Upper lobe of right lung (tissue), 1 donor: Measurements from ENCODE around the gene IKZF1. TPM values are rescaled to one million over a fixed set of nuclear protein-coding genes. Genes with fewer than 3 reads are reported as not detected.
A peak's percentile ranks its signal among the peaks of the same experiment; 100 is the strongest.

Source experiments
- ATAC-seq: fragments of 200-7000 bp; cut with Tn5 transposase; one replicate; pipeline ENCODE4 v1.9.1; 2020; ENCODE audit warnings: mild to moderate bottlenecking, moderate library complexity
- DNase-seq: peaks from one replicate; pipeline ENCODE4 v3.0.0-alpha.2; 2020
- H3K27ac ChIP-seq: fragments of 200-600 bp; one replicate; pipeline ENCODE4 v1.8.0; 2022
- H3K27me3 ChIP-seq: fragments of 200-600 bp; one replicate; pipeline ENCODE4 v1.8.0; 2022; ENCODE audit warnings: mild to moderate bottlenecking
- H3K36me3 ChIP-seq: fragments of 200-600 bp; one replicate; pipeline ENCODE4 v1.8.0; 2022
- H3K4me1 ChIP-seq: fragments of 200-600 bp; one replicate; pipeline ENCODE4 v1.8.0; 2022
- H3K4me3 ChIP-seq: fragments of 200-600 bp; one replicate; pipeline ENCODE4 v1.8.0; 2022; ENCODE audit warnings: mild to moderate bottlenecking
- H3K9me3 ChIP-seq: fragments of 200-600 bp; one replicate; pipeline ENCODE4 v1.8.0; 2022
- intact Hi-C: fragments of 100-400 bp; cut with DNase I; formaldehyde crosslinking; loops from one replicate; pipeline ENCODE4 v1.11.0; 2022
- total RNA-seq: library from RNA; stranded (reverse); fragmentation: NEBNext Ultra II Directional; extraction: Animal tissue kit (Norgen Biotek cat#: 25700); gene quantifications from one replicate; pipeline ENCODE4 v1.2.1, GENCODE V29; 2021
- TF ChIP-seq, protein P1 (sequence below): fragments of 200-600 bp; IDR thresholded peaks from one replicate; pipeline ENCODE4 v1.8.0; 2022; ENCODE audit warnings: antibody characterized with exemption
- donor health status: DM: no; HTN: yes; CAD: no; lungs with severe emphysema.

Gene IKZF1
- total RNA-seq, 1 donor from 2014 or later, result 41.4 TPM

DNA sequence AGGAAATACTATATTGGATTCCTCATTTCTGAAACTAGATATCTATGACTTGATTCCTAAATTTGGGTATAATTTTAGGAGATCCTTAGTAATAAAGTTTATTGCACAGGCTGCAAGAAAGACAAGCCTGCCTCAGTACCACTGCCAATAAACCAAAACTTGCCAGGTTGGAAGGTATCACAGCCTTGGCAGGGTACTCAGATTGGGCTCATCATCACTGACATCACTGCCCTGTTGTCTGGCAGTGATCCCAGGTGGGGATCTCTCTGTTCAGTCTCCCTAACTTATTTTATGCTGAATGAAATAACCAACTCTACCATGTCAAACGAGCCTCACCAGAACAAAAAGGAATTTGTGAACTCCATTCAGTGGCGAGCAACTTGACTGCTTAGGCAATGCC lies 126.8 kb downstream of the IKZF1 start:
- Histone ChIP-seq H3K27ac (no peak overlapping the region), H3K4me3 (no peak overlapping the region), H3K9me3 (no peaks in the 10 kb centered on the region), H3K4me1 (no peaks in the 10 kb centered on the region), H3K36me3 (no peaks in the 10 kb centered on the region), H3K27me3 (no peaks in the 10 kb centered on the region)
- TF ChIP-seq, protein P1, sequence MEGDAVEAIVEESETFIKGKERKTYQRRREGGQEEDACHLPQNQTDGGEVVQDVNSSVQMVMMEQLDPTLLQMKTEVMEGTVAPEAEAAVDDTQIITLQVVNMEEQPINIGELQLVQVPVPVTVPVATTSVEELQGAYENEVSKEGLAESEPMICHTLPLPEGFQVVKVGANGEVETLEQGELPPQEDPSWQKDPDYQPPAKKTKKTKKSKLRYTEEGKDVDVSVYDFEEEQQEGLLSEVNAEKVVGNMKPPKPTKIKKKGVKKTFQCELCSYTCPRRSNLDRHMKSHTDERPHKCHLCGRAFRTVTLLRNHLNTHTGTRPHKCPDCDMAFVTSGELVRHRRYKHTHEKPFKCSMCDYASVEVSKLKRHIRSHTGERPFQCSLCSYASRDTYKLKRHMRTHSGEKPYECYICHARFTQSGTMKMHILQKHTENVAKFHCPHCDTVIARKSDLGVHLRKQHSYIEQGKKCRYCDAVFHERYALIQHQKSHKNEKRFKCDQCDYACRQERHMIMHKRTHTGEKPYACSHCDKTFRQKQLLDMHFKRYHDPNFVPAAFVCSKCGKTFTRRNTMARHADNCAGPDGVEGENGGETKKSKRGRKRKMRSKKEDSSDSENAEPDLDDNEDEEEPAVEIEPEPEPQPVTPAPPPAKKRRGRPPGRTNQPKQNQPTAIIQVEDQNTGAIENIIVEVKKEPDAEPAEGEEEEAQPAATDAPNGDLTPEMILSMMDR, result no peak
- intact Hi-C loops, result no loop called here
- DNase-seq, result no peak
- no peak for ATAC-seq

DNA sequence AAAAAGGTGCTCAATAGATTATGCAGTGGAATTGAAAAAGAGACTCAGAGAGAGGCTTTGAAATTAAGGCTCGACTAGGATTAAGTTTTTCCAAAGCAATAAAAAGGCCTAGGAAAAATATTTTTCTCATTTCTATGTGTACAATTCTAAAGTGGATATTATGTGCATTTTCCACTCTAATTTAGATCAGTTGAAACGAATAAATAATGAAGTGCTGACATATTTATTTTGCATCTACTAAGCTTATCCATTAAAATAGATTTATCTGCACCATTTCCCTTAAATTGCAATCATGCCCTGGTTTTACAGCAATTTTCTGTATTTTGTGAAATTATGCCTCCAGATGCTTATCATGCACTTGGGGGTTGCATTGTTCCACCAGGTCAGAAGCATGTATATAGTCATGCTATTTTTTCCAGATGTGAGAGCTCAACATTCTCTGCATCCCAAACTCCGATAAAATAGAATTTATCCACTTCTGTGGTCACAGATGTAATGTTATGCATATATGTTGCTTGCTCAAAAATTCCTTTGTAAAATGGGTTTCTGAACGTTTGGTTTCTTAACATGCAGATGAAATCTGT lies 127.3 kb downstream of the IKZF1 start:
- DNase-seq (no peak), ATAC-seq (no peak)
- Histone ChIP-seq H3K4me1 (no peaks in the 10 kb centered on the region), H3K36me3 (no peaks in the 10 kb centered on the region), H3K27ac (no peak overlapping the region), H3K4me3 (no peak overlapping the region), H3K27me3 (no peaks in the 10 kb centered on the region), H3K9me3 (no peaks in the 10 kb centered on the region)
- intact Hi-C loops, result no loop called here
- TF ChIP-seq, protein P1, result no peak

DNA sequence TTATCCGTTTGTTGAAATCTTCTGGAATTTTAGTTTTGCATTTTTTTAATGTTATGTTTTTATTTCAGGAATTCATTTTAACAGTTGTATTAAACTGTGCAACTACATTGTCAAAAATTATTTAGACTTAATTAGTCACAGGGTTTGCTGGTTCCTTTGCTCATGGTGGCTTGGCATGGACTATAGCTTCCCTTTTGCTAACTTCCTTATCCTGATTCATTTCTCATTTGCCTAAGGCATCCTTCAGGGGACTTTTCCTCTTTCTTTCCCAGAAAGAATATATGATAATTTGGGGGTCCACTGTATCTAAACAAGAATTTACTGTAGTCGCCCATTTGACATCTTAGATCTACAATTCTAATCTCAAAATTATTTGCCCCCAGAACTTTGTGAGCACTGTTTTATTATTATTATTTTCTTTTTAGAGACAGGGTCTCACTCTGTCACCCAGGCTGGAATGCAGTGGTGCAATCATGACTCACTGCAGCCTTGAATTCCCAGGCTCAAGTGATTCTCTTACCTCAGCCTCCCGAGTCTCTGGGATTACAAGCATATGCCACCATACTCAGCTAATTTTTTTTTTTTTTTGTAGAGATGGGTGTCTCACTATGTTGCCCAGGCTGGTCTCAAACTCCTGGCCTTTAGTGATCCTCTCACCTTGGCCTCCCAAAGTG lies 131.8 kb downstream of the IKZF1 start:
- H3K27ac ChIP-seq, result no peak overlapping the region
- no peak for DNase-seq
- no peaks in the 10 kb centered on the region for H3K27me3 ChIP-seq
- intact Hi-C loops, result no loop called here
- H3K9me3 ChIP-seq, result no peaks in the 10 kb centered on the region
- TF ChIP-seq, protein P1, result no peak
- no peak for ATAC-seq
- H3K4me1 ChIP-seq, result no peaks in the 10 kb centered on the region
- H3K36me3 ChIP-seq, result no peaks in the 10 kb centered on the region
- no peak overlapping the region for H3K4me3 ChIP-seq

DNA sequence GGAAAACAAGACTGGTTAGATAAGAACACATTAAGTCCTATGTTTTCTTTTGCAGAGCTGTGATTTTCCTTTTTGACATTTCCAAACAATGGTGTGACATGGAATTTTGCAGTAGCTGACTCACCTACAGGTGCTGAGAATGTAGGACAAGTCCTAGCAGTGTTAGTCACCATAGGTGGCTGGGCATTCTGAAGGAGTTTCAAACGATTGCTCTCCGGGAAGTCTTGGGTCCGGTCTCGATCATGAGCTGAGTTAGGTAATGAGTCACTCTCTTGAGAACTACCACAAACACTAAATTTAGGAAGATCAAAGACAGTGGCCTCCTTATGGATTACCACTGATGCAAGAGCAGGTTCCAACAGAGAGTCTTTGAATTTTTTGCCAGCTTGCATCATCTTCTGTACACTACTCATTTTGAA lies 142.0 kb downstream of the IKZF1 start:
- ATAC-seq (peak; percentile 62), DNase-seq (no peak)
- H3K4me3 ChIP-seq, result no peak overlapping the region
- H3K27ac ChIP-seq, result no peak overlapping the region
- peaks cover 34% of the 10 kb centered on the region for H3K36me3 ChIP-seq
- H3K9me3 ChIP-seq, result no peaks in the 10 kb centered on the region
- TF ChIP-seq, protein P1, result no peak
- intact Hi-C loops, result no loop called here
- H3K27me3 ChIP-seq, result no peaks in the 10 kb centered on the region
- H3K4me1 ChIP-seq, result peaks cover 18% of the 10 kb centered on the region

DNA sequence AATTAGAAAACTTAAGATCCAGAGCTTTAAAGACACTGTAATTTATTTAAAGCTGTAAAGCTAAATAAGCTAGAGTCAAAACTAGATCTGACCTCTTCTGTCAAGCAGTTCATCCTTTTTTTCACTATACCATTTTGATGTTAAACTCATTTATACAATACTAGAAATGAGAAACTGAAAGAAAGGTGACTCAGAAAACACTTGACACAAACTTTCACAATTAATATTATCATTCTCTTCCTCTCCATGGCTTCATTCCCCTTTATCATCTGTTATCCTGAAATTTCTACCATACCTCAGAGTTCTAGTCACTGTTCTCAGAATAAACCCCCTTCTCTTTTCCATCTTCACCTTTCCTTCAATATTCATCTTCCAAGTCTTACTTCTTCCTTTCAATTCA lies 144.3 kb downstream of the IKZF1 start:
- DNase-seq, result no peak
- Histone ChIP-seq H3K27ac (no peak overlapping the region), H3K27me3 (no peaks in the 10 kb centered on the region), H3K4me3 (no peak overlapping the region), H3K4me1 (peaks cover 18% of the 10 kb centered on the region), H3K9me3 (no peaks in the 10 kb centered on the region), H3K36me3 (peaks cover 34% of the 10 kb centered on the region)
- intact Hi-C loops, result no loop called here
- TF ChIP-seq, protein P1, result no peak
- ATAC-seq, result no peak
